HG02571 (cell line): Measurements from ENCODE around the gene SKAP1.
"Not testable (repeated sequence)": the region's sequence is repeated elsewhere in the genome, so short reads cannot be mapped to it uniquely, and the experiment has no call there.

ENCODE experiments used
- ATAC-seq: cut with Tn5 transposase; IDR thresholded peaks from one replicate; pipeline ENCODE4 v1.9.1; 2021; ENCODE audit warnings: mild to moderate bottlenecking, moderate library complexity; ENCODE audit not compliant: unreplicated experiment

The SKAP1 gene

GRCh38 chr17:48225725-48226567, 204.1 kb downstream of the SKAP1 start:
- no peak for ATAC-seq

DNA sequence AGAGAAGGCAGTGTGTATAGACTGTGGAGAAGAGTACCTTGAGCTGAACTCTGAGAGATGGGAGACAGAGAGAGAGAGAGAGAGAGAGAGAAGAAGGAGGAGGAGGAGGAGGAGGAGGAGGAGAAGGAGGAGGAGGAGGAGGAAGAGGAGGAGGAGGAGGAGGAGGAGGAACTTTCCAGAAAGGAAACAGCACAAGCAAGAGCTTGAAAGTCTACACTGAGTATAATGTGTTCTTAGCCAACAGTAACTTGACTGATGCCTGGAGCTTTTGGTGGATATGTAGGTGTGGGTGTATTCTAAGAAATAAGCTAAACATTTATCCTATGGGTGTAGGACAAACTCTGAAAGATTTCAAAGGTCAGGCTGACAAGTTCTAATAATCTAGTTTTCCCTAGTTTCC, 206.1 kb downstream of the SKAP1 start:
- ATAC-seq, result no peak

GRCh38 chr17:48219617-48220016, 210.4 kb downstream of the SKAP1 start:
- ATAC-seq, result no peak

DNA sequence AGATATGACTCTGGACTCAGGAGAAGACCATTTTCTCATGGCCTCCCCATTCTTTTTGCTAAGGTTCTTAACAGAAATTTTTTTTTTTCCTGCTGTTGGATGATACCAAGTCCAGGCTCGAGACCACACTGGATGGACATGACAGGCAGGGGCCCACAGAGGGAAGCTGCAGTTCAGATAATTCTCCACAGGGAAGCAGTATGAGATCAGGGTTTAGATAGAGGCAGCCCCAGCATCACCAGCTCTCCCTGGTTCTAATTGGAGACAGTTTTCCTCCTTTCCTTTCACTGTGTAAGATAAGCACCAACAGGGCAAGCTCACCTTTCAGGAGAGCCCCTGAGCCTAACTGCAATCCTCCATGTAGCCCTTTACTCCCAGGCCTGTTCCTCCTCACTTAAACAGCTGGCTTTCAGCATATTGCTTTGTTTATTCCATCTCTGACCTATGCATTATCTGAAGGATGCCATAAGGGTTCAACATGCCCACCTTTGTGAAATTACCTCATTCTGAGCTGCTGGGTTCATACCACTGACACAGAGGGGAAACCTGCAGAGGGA, 214.4 kb downstream of the SKAP1 start:
- ATAC-seq, result no peak

DNA sequence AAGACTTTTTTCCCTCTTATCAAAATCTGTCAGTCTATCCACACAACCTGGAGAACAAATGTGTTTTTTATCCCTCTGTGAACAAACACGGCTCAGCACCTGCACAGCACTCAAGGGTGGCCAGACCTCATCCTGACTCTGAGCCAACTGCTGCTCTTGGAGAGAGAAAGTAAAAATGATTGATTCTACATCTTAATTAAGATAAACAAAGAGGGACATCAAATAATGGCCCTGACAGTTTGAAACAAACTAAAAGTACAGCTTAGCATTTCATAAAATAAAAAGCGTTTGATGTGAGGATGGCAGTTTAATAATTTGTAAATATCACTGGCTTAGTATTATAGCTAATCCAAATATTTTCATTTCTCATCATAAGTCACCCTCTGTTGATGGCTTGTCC, 216.2 kb downstream of the SKAP1 start:
- no peak for ATAC-seq

GRCh38 chr17:48211787-48212186, 218.2 kb downstream of the SKAP1 start:
- no peak for ATAC-seq

DNA sequence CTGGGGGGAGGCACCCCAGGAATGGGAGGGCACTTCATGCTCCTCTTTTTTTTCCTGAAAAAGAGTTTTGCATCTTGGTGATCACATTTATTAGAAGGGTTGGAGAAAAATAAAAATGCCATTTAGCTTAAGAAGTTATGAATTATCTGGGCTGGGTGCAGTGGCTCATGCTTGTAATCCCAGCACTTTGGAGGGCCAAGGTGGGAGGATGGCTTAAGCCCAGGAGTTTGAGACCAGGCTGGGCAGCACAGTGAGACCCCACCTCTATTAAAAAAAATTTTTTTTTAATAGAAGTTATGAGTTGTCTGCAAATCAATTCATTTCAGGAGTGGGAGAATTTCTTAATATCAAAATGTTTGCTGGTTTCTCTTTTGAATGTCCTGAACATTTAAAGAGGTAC, 219.0 kb downstream of the SKAP1 start:
- ATAC-seq, result no peak

- ATAC-seq, result no peak
These were observed 220.0 kb downstream of the SKAP1 start for GRCh38 chr17:48209973-48210372.

DNA sequence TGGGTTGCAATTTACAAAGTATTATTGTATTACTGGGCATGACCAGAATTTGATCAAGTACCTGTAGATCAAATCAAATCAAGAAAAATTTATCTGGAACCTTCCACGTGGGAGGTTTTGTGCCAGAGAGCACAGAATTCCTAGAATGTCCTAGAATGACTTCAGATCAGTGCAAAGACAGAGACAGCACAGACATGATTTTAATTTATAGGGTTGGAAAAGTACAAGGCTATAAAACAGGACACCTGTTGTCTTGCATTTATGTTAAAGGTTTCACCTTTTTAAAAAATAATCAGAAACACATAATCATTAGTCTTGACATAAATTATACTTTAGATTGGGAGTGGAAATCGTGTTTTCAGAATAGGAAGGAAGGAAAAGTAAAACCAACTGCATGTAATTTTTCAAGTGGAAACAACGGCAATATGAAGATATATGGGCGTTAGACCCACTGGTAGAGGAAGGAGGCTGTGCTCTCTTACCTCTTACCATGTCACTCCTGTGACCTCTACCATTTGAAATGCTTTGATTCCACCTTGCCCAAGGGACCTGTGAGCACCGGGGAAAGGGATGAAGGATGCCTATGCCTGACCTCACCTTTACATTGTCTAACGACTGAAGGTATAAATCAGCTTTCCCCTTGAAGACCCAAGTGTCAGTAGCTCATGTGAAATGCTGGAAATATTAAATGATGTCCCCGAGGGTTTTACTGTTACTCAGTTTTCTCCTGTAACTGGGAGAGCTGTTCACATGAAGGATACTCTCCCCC, 222.1 kb downstream of the SKAP1 start:
- no peak for ATAC-seq

DNA sequence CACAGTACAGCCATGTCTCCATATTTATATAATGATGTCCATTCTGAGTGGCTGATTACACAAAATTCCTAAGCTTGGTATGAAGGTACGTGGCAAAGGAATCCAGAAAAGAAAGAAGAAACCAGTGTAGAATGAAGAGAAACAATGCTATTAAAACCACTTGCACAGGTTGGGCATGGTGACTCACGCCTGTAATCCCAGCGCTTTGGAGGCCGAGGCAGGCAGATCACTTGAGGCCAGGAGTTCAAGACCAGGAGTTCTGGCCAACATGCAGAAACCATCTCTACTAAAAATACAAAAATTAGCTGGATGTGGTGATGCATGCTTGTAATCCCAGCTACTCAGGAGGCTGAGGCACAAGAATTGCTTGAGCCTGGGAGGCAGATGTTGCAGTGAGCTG, 223.0 kb downstream of the SKAP1 start:
- not testable (repeated sequence) for ATAC-seq

DNA sequence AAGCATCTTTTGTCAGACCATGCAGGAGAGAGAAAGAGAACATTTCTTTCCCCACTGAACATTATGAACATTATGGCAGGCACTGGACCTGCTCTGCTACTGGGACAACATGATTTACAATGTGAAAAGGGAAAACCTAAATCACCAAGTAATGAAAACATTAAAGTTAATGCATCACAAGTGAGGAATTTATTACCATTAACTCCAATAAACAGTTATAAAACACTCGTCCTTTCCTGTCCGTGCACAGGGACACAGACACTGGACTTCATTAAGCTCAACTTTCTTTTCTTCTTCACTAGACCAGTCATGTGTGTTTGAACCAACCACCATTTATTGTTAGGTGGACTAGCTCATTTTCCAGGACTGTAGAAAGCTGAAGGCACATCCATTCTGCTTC, 227.1 kb downstream of the SKAP1 start:
- no peak for ATAC-seq

DNA sequence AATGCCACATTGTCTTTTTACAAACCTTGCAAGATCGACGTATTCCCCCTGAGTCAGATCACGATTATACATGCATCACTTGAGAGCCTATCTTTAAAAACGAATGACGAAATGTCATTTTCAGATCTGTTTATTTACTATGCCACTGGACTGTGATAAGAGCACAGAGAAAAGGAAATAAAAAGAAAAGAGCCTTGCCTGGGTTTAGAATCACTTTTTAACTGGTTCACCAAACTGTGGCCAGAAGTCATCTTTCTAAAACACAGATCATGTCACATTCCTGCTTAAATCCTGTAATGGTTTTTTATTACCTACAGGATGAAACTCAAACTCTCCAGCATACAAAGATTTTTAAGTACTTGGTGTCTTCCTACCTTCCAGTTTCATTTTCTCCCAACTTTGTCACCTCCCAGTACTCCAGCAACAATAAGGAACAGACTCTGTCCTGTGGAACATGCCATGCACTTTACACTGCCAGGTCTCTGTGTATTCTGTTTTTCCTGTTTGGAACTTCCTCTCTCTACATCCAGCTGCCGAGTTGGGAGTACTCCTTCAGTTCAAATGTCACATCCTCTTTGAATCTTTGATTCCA, 231.0 kb downstream of the SKAP1 start:
- ATAC-seq, result no peak

GRCh38 chr17:48195910-48196309, 234.1 kb downstream of the SKAP1 start:
- no peak for ATAC-seq

- no peak for ATAC-seq
These were observed 235.9 kb downstream of the SKAP1 start for GRCh38 chr17:48194097-48194550.

GRCh38 chr17:48192321-48192731, 237.7 kb downstream of the SKAP1 start:
- no peak for ATAC-seq

GRCh38 chr17:48191362-48191761, 238.7 kb downstream of the SKAP1 start:
- ATAC-seq, result no peak

DNA sequence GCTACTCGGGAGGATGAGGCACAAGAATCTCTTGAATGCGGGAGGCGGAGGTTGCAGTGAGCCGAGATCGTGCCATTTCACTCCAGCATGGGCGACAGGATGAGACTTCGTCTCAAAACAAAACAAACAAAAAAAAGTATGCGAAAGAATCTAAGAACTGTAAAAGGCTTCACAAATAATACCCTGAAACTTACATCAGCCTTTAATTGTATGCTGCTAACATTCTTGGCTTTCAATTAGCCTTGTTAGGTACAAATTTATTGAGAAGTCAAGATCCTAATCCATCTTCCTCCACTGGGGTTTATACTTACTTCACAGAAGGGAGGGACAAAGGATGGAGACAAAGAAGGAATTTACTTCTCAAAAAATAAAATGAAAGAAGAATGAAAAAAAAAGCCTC, 239.1 kb downstream of the SKAP1 start:
- no peak for ATAC-seq

DNA sequence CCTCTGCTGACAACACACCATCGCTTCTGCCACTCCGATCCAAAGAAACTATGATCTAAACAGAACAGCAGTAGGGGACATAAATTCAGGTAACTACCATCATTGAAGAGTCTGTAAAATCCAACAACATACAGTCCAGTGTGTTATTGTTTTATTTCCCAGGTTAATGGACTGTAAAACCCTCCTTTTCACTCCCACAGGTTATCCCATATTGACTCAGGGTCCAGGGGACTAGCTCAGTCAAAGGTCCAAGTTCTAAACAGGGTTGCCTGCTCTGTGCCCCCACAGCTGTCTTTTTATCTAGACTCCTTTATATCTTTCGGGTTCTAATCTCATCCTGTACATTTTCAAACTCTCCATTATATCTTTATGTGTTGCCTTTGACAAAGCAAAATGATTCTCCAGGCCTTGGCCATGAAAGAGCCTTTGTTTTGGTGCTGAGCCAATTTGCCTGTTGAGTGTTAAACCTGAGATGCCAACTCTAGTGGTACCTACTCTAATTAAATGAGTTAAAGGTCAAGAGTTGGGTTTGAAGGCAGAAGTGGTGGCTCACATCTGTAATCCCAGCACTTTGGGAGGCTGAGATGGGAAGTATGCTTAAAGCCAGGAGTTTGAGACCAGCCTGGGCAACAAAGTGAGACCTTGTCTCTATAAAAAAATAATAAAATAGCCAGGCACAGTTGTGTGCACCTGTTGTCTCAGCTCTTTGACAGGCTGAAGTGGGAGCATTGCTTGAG, 242.0 kb downstream of the SKAP1 start:
- ATAC-seq, result no peak

DNA sequence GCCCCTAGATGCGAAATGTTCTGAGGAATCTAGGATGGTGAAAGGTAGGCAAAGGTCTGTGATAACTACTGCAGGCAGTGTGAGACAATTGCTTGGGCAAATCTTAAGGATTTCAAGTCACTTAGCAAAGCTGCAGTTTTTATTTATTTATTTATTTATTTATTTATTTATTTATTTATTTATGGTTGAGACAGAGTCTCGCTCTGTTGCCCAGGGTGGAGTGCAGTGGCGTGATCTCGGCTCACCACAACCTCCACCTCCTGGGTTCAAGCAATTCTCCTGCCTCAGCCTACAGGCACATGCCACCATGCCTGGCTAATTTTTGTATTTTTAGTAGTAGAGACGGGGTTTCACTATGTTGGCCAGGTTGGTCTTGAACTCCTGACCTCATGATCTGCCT, 243.7 kb downstream of the SKAP1 start:
- not testable (repeated sequence) for ATAC-seq

DNA sequence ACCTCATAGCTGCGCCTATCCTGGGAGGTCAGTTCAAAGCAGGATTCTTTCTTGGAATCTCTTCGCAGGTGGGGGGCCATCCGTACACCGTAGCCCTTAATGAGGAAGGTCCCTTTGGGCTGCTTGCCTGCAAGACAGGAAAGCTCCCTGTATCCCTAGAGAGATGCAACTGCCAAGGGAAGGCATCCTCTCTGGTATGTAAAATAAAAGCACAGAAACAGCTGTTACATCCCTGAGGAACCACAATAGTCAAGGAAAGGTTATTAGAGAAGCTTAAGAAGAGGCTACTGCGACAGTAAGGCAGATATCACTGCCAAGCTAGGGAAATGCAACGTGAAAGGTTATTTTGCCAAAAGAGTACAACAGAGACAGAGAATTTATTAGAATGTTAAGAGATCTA, 245.3 kb downstream of the SKAP1 start:
- ATAC-seq, result no peak

DNA sequence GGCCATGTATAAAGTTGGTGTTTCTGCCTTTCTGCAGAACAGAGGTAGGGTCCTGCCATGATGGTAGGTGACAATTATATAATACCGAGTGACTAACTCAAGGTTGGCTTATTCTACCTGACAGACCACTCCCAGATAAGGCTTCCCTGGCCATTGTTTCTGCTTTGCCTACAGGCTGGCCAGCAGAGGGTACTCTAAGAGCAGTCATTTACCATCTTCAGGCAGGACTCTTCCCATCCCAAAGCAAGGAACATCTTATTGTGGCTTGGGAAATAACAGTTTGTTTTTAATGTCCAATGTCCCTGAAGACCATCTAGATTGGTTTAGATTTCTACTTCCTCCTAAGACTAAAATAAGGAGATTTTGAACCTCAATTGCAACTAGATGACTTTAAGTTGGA, 248.4 kb downstream of the SKAP1 start:
- ATAC-seq, result no peak
